ENCODE measurements around the gene APOE. TPM values are rescaled to one million over a fixed set of nuclear protein-coding genes. Genes with fewer than 3 reads are reported as not detected.

Gene APOE
- total RNA-seq, 1 donor from 2014 or later = 285 TPM

DNA sequence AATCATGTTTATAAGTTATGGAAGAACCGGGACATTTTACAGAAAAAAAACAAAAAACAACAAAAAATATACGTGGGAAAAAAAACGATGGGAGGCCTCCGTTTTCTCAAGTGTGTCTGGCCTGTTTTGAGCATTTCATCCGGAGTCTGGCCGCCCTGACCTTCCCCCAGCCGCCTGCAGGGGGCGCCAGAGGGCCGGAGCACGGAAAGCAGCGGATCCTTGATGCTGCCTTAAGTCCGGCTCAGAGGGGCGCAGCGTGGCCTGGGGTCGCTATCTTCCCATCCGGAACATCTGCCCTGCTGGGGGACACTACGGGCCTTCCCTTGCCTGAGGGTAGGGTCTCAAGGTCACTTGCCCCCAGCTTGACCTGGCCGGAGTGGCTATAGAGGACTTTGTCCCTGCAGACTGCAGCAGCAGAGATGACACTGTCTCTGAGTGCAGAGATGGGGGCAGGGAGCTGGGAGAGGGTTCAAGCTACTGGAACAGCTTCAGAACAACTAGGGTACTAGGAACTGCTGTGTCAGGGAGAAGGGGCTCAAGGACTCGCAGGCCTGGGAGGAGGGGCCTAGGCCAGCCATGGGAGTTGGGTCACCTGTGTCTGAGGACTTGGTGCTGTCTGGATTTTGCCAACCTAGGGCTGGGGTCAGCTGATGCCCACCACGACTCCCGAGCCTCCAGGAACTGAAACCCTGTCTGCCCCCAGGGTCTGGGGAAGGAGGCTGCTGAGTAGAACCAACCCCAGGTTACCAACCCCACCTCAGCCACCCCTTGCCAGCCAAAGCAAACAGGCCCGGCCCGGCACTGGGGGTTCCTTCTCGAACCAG lies 1.8 kb upstream of the APOE start:
- Mint-ChIP-seq H3K9me3 (no peaks in the 10 kb centered on the region), H3K4me3 (peak overlapping the region; percentile 20), H3K4me1 (peaks cover 16% of the 10 kb centered on the region), H3K27ac (peak overlapping the region; percentile 30), H3K36me3 (peaks cover 14% of the 10 kb centered on the region), H3K27me3 (ENCODE audit: low read depth) (no peaks in the 10 kb centered on the region)
- DNase-seq (ENCODE audit: low spot score in 2 of 2, unreplicated experiment in 2 of 2) = peak; percentile 67 to 89
- TF ChIP-seq, protein P1, sequence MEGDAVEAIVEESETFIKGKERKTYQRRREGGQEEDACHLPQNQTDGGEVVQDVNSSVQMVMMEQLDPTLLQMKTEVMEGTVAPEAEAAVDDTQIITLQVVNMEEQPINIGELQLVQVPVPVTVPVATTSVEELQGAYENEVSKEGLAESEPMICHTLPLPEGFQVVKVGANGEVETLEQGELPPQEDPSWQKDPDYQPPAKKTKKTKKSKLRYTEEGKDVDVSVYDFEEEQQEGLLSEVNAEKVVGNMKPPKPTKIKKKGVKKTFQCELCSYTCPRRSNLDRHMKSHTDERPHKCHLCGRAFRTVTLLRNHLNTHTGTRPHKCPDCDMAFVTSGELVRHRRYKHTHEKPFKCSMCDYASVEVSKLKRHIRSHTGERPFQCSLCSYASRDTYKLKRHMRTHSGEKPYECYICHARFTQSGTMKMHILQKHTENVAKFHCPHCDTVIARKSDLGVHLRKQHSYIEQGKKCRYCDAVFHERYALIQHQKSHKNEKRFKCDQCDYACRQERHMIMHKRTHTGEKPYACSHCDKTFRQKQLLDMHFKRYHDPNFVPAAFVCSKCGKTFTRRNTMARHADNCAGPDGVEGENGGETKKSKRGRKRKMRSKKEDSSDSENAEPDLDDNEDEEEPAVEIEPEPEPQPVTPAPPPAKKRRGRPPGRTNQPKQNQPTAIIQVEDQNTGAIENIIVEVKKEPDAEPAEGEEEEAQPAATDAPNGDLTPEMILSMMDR (IDR thresholded peaks at IDR 0.05; ENCODE audit: unreplicated experiment) = peak; percentile 98

DNA sequence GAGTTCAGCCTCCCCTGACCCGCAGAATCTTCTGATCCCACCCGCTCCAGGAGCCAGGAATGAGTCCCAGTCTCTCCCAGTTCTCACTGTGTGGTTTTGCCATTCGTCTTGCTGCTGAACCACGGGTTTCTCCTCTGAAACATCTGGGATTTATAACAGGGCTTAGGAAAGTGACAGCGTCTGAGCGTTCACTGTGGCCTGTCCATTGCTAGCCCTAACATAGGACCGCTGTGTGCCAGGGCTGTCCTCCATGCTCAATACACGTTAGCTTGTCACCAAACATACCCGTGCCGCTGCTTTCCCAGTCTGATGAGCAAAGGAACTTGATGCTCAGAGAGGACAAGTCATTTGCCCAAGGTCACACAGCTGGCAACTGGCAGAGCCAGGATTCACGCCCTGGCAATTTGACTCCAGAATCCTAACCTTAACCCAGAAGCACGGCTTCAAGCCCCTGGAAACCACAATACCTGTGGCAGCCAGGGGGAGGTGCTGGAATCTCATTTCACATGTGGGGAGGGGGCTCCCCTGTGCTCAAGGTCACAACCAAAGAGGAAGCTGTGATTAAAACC lies 1.1 kb upstream of the APOE start:
- Mint-ChIP-seq H3K36me3 (peaks cover 15% of the 10 kb centered on the region), H3K27ac (peak overlapping the region; percentile 30), H3K27me3 (ENCODE audit: low read depth) (no peaks in the 10 kb centered on the region), H3K4me1 (peaks cover 16% of the 10 kb centered on the region), H3K9me3 (no peaks in the 10 kb centered on the region), H3K4me3 (peak overlapping the region; percentile 17)
- DNase-seq (ENCODE audit: low spot score in 2 of 2, unreplicated experiment in 2 of 2) = no peak
- TF ChIP-seq, protein P1 (IDR thresholded peaks at IDR 0.05; ENCODE audit: unreplicated experiment) = no peak

- H3K4me3 Mint-ChIP-seq = no peak overlapping the region
- H3K36me3 Mint-ChIP-seq = peaks cover 11% of the 10 kb centered on the region
- no peak for DNase-seq (ENCODE audit: low spot score in 2 of 2, unreplicated experiment in 2 of 2)
- H3K27me3 Mint-ChIP-seq (ENCODE audit: low read depth) = no peaks in the 10 kb centered on the region
- H3K27ac Mint-ChIP-seq = no peak overlapping the region
- TF ChIP-seq, protein P1 (IDR thresholded peaks at IDR 0.05; ENCODE audit: unreplicated experiment) = no peak
- no peaks in the 10 kb centered on the region for H3K9me3 Mint-ChIP-seq
- H3K4me1 Mint-ChIP-seq = peaks cover 30% of the 10 kb centered on the region
These were observed 2.0 kb downstream of the APOE start for GRCh38 chr19:44907613-44908012.

- H3K36me3 Mint-ChIP-seq = peaks cover 8% of the 10 kb centered on the region
- H3K27me3 Mint-ChIP-seq (ENCODE audit: low read depth) = no peaks in the 10 kb centered on the region
- DNase-seq (ENCODE audit: low spot score in 2 of 2, unreplicated experiment in 2 of 2) = no peak
- H3K9me3 Mint-ChIP-seq = no peaks in the 10 kb centered on the region
- H3K27ac Mint-ChIP-seq = no peak overlapping the region
- peaks cover 33% of the 10 kb centered on the region for H3K4me1 Mint-ChIP-seq
- peak overlapping the region; percentile 45 for H3K4me3 Mint-ChIP-seq
- TF ChIP-seq, protein P1 (IDR thresholded peaks at IDR 0.05; ENCODE audit: unreplicated experiment) = no peak
These were observed 2.7 kb downstream of the APOE start for GRCh38 chr19:44908074-44908835.

- DNase-seq (ENCODE audit: low spot score in 2 of 2, unreplicated experiment in 2 of 2) = no peak
- Mint-ChIP-seq H3K4me3 (no peak overlapping the region), H3K27ac (no peak overlapping the region), H3K36me3 (peaks cover 6% of the 10 kb centered on the region), H3K27me3 (ENCODE audit: low read depth) (no peaks in the 10 kb centered on the region), H3K4me1 (peaks cover 36% of the 10 kb centered on the region), H3K9me3 (no peaks in the 10 kb centered on the region)
- TF ChIP-seq, protein P1 (IDR thresholded peaks at IDR 0.05; ENCODE audit: unreplicated experiment) = no peak
These were observed 3.3 kb downstream of the APOE start for GRCh38 chr19:44908836-44909261.

Data from mesothelial cell of epicardium (in vitro differentiated cells).